B cell (primary cell): Measurements from ENCODE around the gene IMMP2L. TPM values are rescaled to one million over a fixed set of nuclear protein-coding genes. Genes with fewer than 3 reads are reported as not detected.
A peak's percentile ranks its signal among the peaks of the same experiment; 100 is the strongest.

Experiments
- ATAC-seq: fragments of 200-7000 bp; cut with Tn5 transposase; one replicate; pipeline ENCODE4 v1.10.0; 2021; ENCODE audit warnings: low read depth, mild to moderate bottlenecking, moderate number of reproducible peaks, moderate library complexity
- CTCF ChIA-PET: fragments of 350-600 bp; sonication (Branson Sonifier 250); formaldehyde crosslinking; loops from one replicate; lab custom pipeline; 2021; ENCODE audit warnings: antibody characterized with exemption, inconsistent platforms; lab: Charles Lee
- POLR2A ChIA-PET: fragments of 350-600 bp; sonication (Branson Sonifier 250); formaldehyde crosslinking; loops from one replicate; lab custom pipeline; 2021; ENCODE audit warnings: antibody characterized with exemption; lab: Charles Lee
- DNase-seq: peaks from one replicate; pipeline ENCODE4 v3.0.0; 2013
- H2AFZ ChIP-seq: 2 replicates; pipeline ENCODE4 v1.6.1; 2012; ENCODE audit warnings: mild to moderate bottlenecking, low read depth, low read length; ENCODE audit not compliant: insufficient read depth, poor library complexity, severe bottlenecking
- H3K27ac ChIP-seq, 2 donors: 1 replicate in 1 of 2; 2 replicates in 1 of 2; pipeline ENCODE4 v1.5.1; 2012 to 2013; ENCODE audit warnings: low read length in 2 of 2, mild to moderate bottlenecking in 2 of 2, moderate library complexity in 1 of 2
- H3K27me3 ChIP-seq, 4 experiments: fragments of 200-600 bp in 1 of 4; sonication (generic) in 1 of 4; replicated peaks in 1 of 4; 1 replicate in 2 of 4; 2 replicates in 2 of 4; pipeline versions ENCODE4 v1.6.1 to v1.7.0; 2013 to 2016; ENCODE audit warnings: low read length in 3 of 4, mild to moderate bottlenecking in 2 of 4, mixed read lengths in 1 of 4, moderate library complexity in 1 of 4; ENCODE audit not compliant: insufficient read depth in 4 of 4, control insufficient read depth in 3 of 4; ENCODE audit errors: control extremely low read depth in 1 of 4
- H3K36me3 ChIP-seq, 2 experiments: replicated peaks in 1 of 2; 1 replicate in 1 of 2; 2 replicates in 1 of 2; pipeline versions ENCODE4 v1.6.1 to v1.7.1; 2013; ENCODE audit warnings: low read length in 1 of 2; ENCODE audit not compliant: insufficient read depth in 2 of 2, control insufficient read depth in 1 of 2; ENCODE audit errors: control extremely low read depth in 1 of 2, extremely low read depth in 1 of 2
- H3K4me1 ChIP-seq, 2 donors: fragments of 200-600 bp in 1 of 2; sonication (generic) in 1 of 2; 1 replicate in 1 of 2; 2 replicates in 1 of 2; pipeline versions ENCODE4 v1.5.1 to v1.6.1; 2013 to 2017; ENCODE audit warnings: low read length in 2 of 2; ENCODE audit not compliant: control insufficient read depth in 2 of 2, insufficient read depth in 2 of 2
- H3K4me2 ChIP-seq: replicated peaks from 2 replicates; pipeline ENCODE3; 2012; ENCODE audit warnings: mild to moderate bottlenecking, low read depth, low read length; ENCODE audit not compliant: poor library complexity, severe bottlenecking
- H3K4me3 ChIP-seq, 5 experiments: fragments of 200-600 bp in 1 of 5; sonication (generic) in 1 of 5; 1 replicate in 3 of 5; 2 replicates in 2 of 5; pipeline versions ENCODE4 v1.5.1 to v1.7.0; 2011 to 2016; ENCODE audit warnings: low read length in 4 of 5, mild to moderate bottlenecking in 4 of 5, low read depth in 2 of 5, control low read depth in 1 of 5, moderate library complexity in 1 of 5; ENCODE audit not compliant: insufficient read depth in 1 of 5; ENCODE audit errors: control extremely low read depth in 1 of 5, extremely low read depth in 1 of 5
- H3K79me2 ChIP-seq: fragments of 200-600 bp; sonication (generic); one replicate; pipeline ENCODE4 v1.6.0; 2016; ENCODE audit warnings: low read length; ENCODE audit not compliant: control insufficient read depth, insufficient read depth
- H3K9ac ChIP-seq: fragments of 200-600 bp; sonication (generic); 2 replicates; pipeline ENCODE4 v1.6.1; 2017; ENCODE audit warnings: mild to moderate bottlenecking, low read length, moderate library complexity
- H3K9me3 ChIP-seq, 3 donors: one replicate each; pipeline versions ENCODE4 v1.6.1 to v1.7.1; 2013; ENCODE audit warnings: low read length in 2 of 3; ENCODE audit not compliant: control insufficient read depth in 2 of 3, insufficient read depth in 1 of 3; ENCODE audit errors: control extremely low read depth in 1 of 3
- H4K20me1 ChIP-seq: 2 replicates; pipeline ENCODE4 v1.6.0; 2012; ENCODE audit warnings: mild to moderate bottlenecking, low read length; ENCODE audit not compliant: insufficient read depth, control insufficient read depth, poor library complexity, severe bottlenecking
- H3K27ac Mint-ChIP-seq: one replicate; pipeline ENCODE4 v1.8.0; 2021; ENCODE audit warnings: mixed read lengths
- H3K27me3 Mint-ChIP-seq: one replicate; pipeline ENCODE4 v1.8.0; 2021; ENCODE audit warnings: mixed read lengths
- H3K4me1 Mint-ChIP-seq: one replicate; pipeline ENCODE4 v1.8.0; 2021; ENCODE audit warnings: mixed read lengths
- H3K4me3 Mint-ChIP-seq: one replicate; pipeline ENCODE4 v1.8.0; 2021; ENCODE audit warnings: mixed read lengths
- H3K9me3 Mint-ChIP-seq: one replicate; pipeline ENCODE4 v1.8.0; 2022; ENCODE audit warnings: mixed read lengths; ENCODE audit not compliant: insufficient read depth
- CTCF ChIP-seq: fragments of 200-600 bp; IDR thresholded peaks from one replicate; pipeline ENCODE4 v1.8.0; 2022; ENCODE audit warnings: antibody characterized with exemption, mild to moderate bottlenecking
- EZH2 ChIP-seq: IDR thresholded peaks from 2 replicates; pipeline ENCODE4 v1.6.1; 2012; ENCODE audit warnings: borderline replicate concordance, low read depth, mild to moderate bottlenecking, moderate library complexity, low read length; ENCODE audit not compliant: insufficient read depth, poor library complexity, severe bottlenecking
- WGBS: methylation state at CpG from one replicate; pipeline ENCODE4 v1.1.5; 2013; ENCODE audit warnings: missing lambda C conversion rate; ENCODE audit not compliant: insufficient coverage; 5-methylcytosine and 5-hydroxymethylcytosine counted together
- intact Hi-C: fragments of 100-400 bp; cut with micrococcal nuclease; formaldehyde crosslinking; loops from one replicate; pipeline ENCODE4 v1.10.0; 2022
- polyA plus RNA-seq: library from polyadenylated mRNA; depleted of rRNA; stranded (reverse); fragments of >200 nt; gene quantifications from 2 replicates; pipeline ENCODE4 v1.2.3, GENCODE V29; 2012
- total RNA-seq, 2 donors: library from RNA; stranded (reverse); fragments of 120-200 nt in 1 of 2; gene quantifications; 1 replicate in 1 of 2; 2 replicates in 1 of 2; pipeline versions ENCODE4 v1.2.3 to v1.2.4, GENCODE V29; 2013 to 2022

The IMMP2L gene
- total and polyA plus RNA-seq, 2 donors (not counting 1 experiment from before 2014, with no cell fraction given), result 3.8 to 34.2 TPM

- Histone ChIP-seq H3K4me2 (no peak overlapping the region), H3K27ac (no peak overlapping the region), H3K79me2 (no peaks in the 10 kb centered on the region), H3K9me3 (no peaks in the 10 kb centered on the region), H3K4me1 (peaks cover 0 to 1% of the 10 kb centered on the region in 2 donors), H4K20me1 (no peaks in the 10 kb centered on the region), H3K27me3 (no peaks in the 10 kb centered on the region), H3K4me3 (no peak overlapping the region), H2AFZ (no peak overlapping the region), H3K9ac (no peak overlapping the region), H3K36me3 (no peaks in the 10 kb centered on the region)
- H3K27me3 Mint-ChIP-seq, result no peaks in the 10 kb centered on the region
- POLR2A ChIA-PET, result no interaction called here
- H3K9me3 Mint-ChIP-seq, result no peaks in the 10 kb centered on the region
- intact Hi-C loops, result loop anchor here (5.0 to 10.0 kb wide), 2 partner anchors 639 to 1253 kb away; no protein-coding TSS in a partner anchor
- no peak overlapping the region for H3K27ac Mint-ChIP-seq
- CTCF ChIA-PET, result interaction anchor here (0.6 to 2.4 kb wide), 12 partner anchors 11 to 1008 kb away, joined by 3 to 17 read pairs (median 3); no protein-coding TSS in a partner anchor
- no peak overlapping the region for H3K4me3 Mint-ChIP-seq
- peak; percentile 57 for DNase-seq
- H3K4me1 Mint-ChIP-seq, result peaks cover 9% of the 10 kb centered on the region
- TF ChIP-seq EZH2 (no peak), CTCF (peak; percentile 70)
- WGBS, result 13% methylated on average over 3 of the region's 10 CpGs
- ATAC-seq, result peak; percentile 63
Measured at GRCh38 chr7:111098011-111098925, 464.0 kb downstream of the IMMP2L start.

- TF ChIP-seq CTCF, result no peak
- TF ChIP-seq EZH2, result no peak
- no peaks in the 10 kb centered on the region for H3K9me3 Mint-ChIP-seq
- intact Hi-C loops, result loop anchor here (5.0 to 10.0 kb wide), 2 partner anchors 640 to 1252 kb away; no protein-coding TSS in a partner anchor
- Histone ChIP-seq H3K79me2 (no peaks in the 10 kb centered on the region), H3K9ac (no peak overlapping the region), H3K27ac (no peak overlapping the region), H3K36me3 (no peaks in the 10 kb centered on the region), H3K27me3 (no peaks in the 10 kb centered on the region), H3K4me2 (no peak overlapping the region), H3K4me3 (no peak overlapping the region), H2AFZ (no peak overlapping the region), H3K9me3 (no peaks in the 10 kb centered on the region), H4K20me1 (no peaks in the 10 kb centered on the region), H3K4me1 (no peaks in the 10 kb centered on the region)
- peaks cover 8% of the 10 kb centered on the region for H3K4me1 Mint-ChIP-seq
- DNase-seq (no peak), ATAC-seq (no peak)
- POLR2A ChIA-PET, result no interaction called here
- H3K27ac Mint-ChIP-seq, result no peak overlapping the region
- no peak overlapping the region for H3K4me3 Mint-ChIP-seq
- no CpG with 5 or more reads among the region's 3 CpGs for WGBS
- CTCF ChIA-PET, result interaction anchor here (1.4 kb wide), 1 partner anchor 13 kb away, joined by 4 read pairs; no protein-coding TSS in a partner anchor
- no peaks in the 10 kb centered on the region for H3K27me3 Mint-ChIP-seq
Measured at GRCh38 chr7:111096997-111097396, 465.3 kb downstream of the IMMP2L start.
